GM12878 (cell line): ENCODE results near the gene MORN2. TPM values are rescaled to one million over a fixed set of nuclear protein-coding genes. Genes with fewer than 3 reads are reported as not detected.

ENCODE experiments used
- ATAC-seq: fragments of 200-7000 bp; cut with Tn5 transposase; 3 replicates; pipeline ENCODE4 v1.9.1; 2020; ENCODE audit warnings: mild to moderate bottlenecking, moderate library complexity
- BruUV-seq: library from RNA; stranded (reverse); fragments of 400-500 nt; replicated peaks from 2 replicates; lab custom pipeline; 2021; lab: Mats Ljungman, UMichigan
- CTCF ChIA-PET: fragments of 300-600 bp; sonication (Branson Sonifier 250); formaldehyde crosslinking; extraction: SDS; loops from one replicate; lab custom pipeline; 2021; ENCODE audit warnings: inconsistent platforms; lab: Yijun Ruan, JAX
- POLR2A ChIA-PET: fragments of 350-600 bp; formaldehyde crosslinking; extraction: SDS; loops from one replicate; lab custom pipeline; 2021; ENCODE audit warnings: inconsistent platforms; lab: Charles Lee
- RAD21 ChIA-PET: fragments of 300-600 bp; sonication (Branson Sonifier 250); formaldehyde crosslinking; loops from one replicate; lab custom pipeline; 2023; ENCODE audit warnings: antibody characterized with exemption; ENCODE audit not compliant: unreplicated experiment; lab: Charles Lee
- SMC1A ChIA-PET: fragments of 300-600 bp; sonication (Branson Sonifier 250); formaldehyde crosslinking; loops from one replicate; lab custom pipeline; 2023; ENCODE audit not compliant: unreplicated experiment, uncharacterized antibody; lab: Charles Lee
- DNase-seq: peaks from one replicate; pipeline ENCODE4 v3.0.0-alpha.2; 2011; ENCODE audit warnings: low read depth, low spot score
- FAIRE-seq: peaks from 3 replicates; lab custom pipeline; 2011; peaks lifted over from hg19 to GRCh38; lab: Jason Lieb, UNC
- H2AFZ ChIP-seq: 2 replicates; pipeline ENCODE4 v1.6.0; 2011; ENCODE audit warnings: low read depth, low read length, control low read depth; ENCODE audit not compliant: control insufficient read depth
- H3K27ac ChIP-seq: 2 replicates; pipeline ENCODE4 v1.5.1; 2011; ENCODE audit warnings: control low read depth; ENCODE audit not compliant: control insufficient read depth, insufficient read depth
- H3K27me3 ChIP-seq, 2 experiments: replicated peaks in 1 of 2; 2 replicates each; pipeline versions ENCODE4 v1.6.0 to v1.6.1; 2011; ENCODE audit warnings: low read length in 1 of 2; ENCODE audit not compliant: control insufficient read depth in 2 of 2, insufficient read depth in 2 of 2
- H3K36me3 ChIP-seq, 2 experiments: 2 replicates each; pipeline ENCODE4 v1.5.1; 2011; ENCODE audit warnings: low read length in 1 of 2; ENCODE audit not compliant: control insufficient read depth in 2 of 2, insufficient read depth in 2 of 2
- H3K4me1 ChIP-seq: 2 replicates; pipeline ENCODE4 v1.6.1; 2011; ENCODE audit warnings: mild to moderate bottlenecking, low read length, moderate library complexity, mixed read lengths; ENCODE audit not compliant: control insufficient read depth, insufficient read depth
- H3K4me2 ChIP-seq: 2 replicates; pipeline ENCODE4 v1.6.0; 2011; ENCODE audit warnings: control low read depth; ENCODE audit not compliant: control insufficient read depth, insufficient read depth
- H3K4me3 ChIP-seq: fragments of 200-600 bp; sonication (generic); 2 replicates; pipeline ENCODE4 v1.5.1; 2016
- H3K79me2 ChIP-seq: 2 replicates; pipeline ENCODE4 v1.6.0; 2011; ENCODE audit warnings: low read length; ENCODE audit not compliant: control insufficient read depth, insufficient read depth
- H3K9ac ChIP-seq: 2 replicates; pipeline ENCODE4 v1.8.0; 2011; ENCODE audit warnings: low read length, control low read depth, mixed read lengths; ENCODE audit not compliant: control insufficient read depth, insufficient read depth
- H3K9me3 ChIP-seq: replicated peaks from 3 replicates; pipeline ENCODE4 v1.5.1; 2011; ENCODE audit warnings: mild to moderate bottlenecking, low read length; ENCODE audit not compliant: control insufficient read depth, insufficient read depth
- H4K20me1 ChIP-seq: 2 replicates; pipeline ENCODE4 v1.6.0; 2011; ENCODE audit not compliant: control insufficient read depth, insufficient read depth
- ATF7 ChIP-seq: fragments of 450-650 bp; IDR thresholded peaks from 2 replicates; pipeline ENCODE4 v1.6.1; 2016; ENCODE audit warnings: low read depth, mild to moderate bottlenecking
- BHLHE40 ChIP-seq, 2 experiments: fragments of 450-650 bp in 1 of 2; IDR thresholded peaks; 2 replicates each; pipeline ENCODE4 v1.6.1; 2011 to 2017; ENCODE audit warnings: low read depth in 2 of 2, borderline replicate concordance in 1 of 2, improper control_type of control experiment in 1 of 2, low read length in 1 of 2, mild to moderate bottlenecking in 1 of 2
- FOXK2 ChIP-seq: fragments of 450-650 bp; IDR thresholded peaks from 2 replicates; pipeline ENCODE4 v1.6.1; 2017; ENCODE audit warnings: mild to moderate bottlenecking, moderate library complexity
- KDM1A ChIP-seq: fragments of 200-600 bp; sonication (generic); IDR thresholded peaks from 2 replicates; pipeline ENCODE4 v1.6.1; 2016; ENCODE audit warnings: borderline replicate concordance
- NFYB ChIP-seq: IDR thresholded peaks from 2 replicates; pipeline ENCODE4 v1.6.1; 2011; ENCODE audit warnings: low read depth, mild to moderate bottlenecking, low read length, improper control_type of control experiment, moderate library complexity; ENCODE audit not compliant: insufficient read depth
- NR2F1 ChIP-seq: fragments of 450-650 bp; conservative IDR thresholded peaks from 2 replicates; pipeline ENCODE4 v1.6.1; 2017; ENCODE audit warnings: mild to moderate bottlenecking
- SIN3A ChIP-seq: IDR thresholded peaks from 2 replicates; pipeline ENCODE4 v1.6.1; 2012; ENCODE audit warnings: low read depth, low read length, improper control_type of control experiment
- SMAD1 ChIP-seq: fragments of 450-650 bp; IDR thresholded peaks from 2 replicates; pipeline ENCODE4 v1.6.1; 2018; ENCODE audit warnings: mild to moderate bottlenecking, low read depth; ENCODE audit not compliant: partially characterized antibody
- WRNIP1 ChIP-seq: IDR thresholded peaks from 2 replicates; pipeline ENCODE4 v1.6.1; 2011; ENCODE audit warnings: low read depth, low read length, improper control_type of control experiment, borderline replicate concordance
- ZNF384 ChIP-seq: IDR thresholded peaks from 2 replicates; pipeline ENCODE4 v1.6.1; 2012; ENCODE audit warnings: low read depth, mild to moderate bottlenecking, low read length, improper control_type of control experiment, borderline replicate concordance
- ZSCAN29 ChIP-seq: fragments of 450-650 bp; IDR thresholded peaks from 2 replicates; pipeline ENCODE4 v1.6.1; 2017; ENCODE audit warnings: mild to moderate bottlenecking, moderate library complexity
- WGBS: methylation state at CpG from one replicate; pipeline ENCODE4 v1.1.6; 2016; ENCODE audit warnings: low lambda C conversion rate; ENCODE audit not compliant: insufficient replicate concordance, insufficient coverage; ENCODE audit errors: missing lambda C conversion rate; 5-methylcytosine and 5-hydroxymethylcytosine counted together
- in situ Hi-C: fragments of 300-500 bp; cut with MboI; formaldehyde crosslinking; loops from 9 replicates; pipeline ENCODE4 v1.14.3; 2018; ENCODE audit warnings: mixed read lengths
- intact Hi-C: fragments of 100-400 bp; cut with micrococcal nuclease; formaldehyde crosslinking; loops from one replicate; pipeline ENCODE4 v1.14.2; 2022; ENCODE audit not compliant: unreplicated experiment
- polyA plus RNA-seq, 11 experiments: library from polyadenylated mRNA; depleted of rRNA in 4 of 11; unstranded in 6 of 11; stranded (reverse) in 5 of 11; fragments of >200 nt; fragmentation: Nextera tagmentation in 4 of 11; fragmentation: Illumina TruSeq in 1 of 11; extraction: Ambion mirVana in 4 of 11; extraction: Trizol in 1 of 11; gene quantifications; 1 replicate in 1 of 11; 2 replicates in 10 of 11; pipeline versions ENCODE4 v1.2.1 to v1.2.3, GENCODE V29; 2011 to 2016; ENCODE audit warnings: inconsistent platforms in 2 of 11, missing spikeins in 2 of 11, low read depth in 1 of 11
- total RNA-seq, 4 experiments: library from RNA; depleted of rRNA in 3 of 4; stranded (reverse); fragments of >200 nt in 3 of 4; fragmentation: Illumina TruSeq in 1 of 4; extraction: Trizol in 1 of 4; gene quantifications; 2 replicates each; pipeline versions ENCODE4 v1.2.1 to v1.2.3, GENCODE V29; 2013 to 2021
- TF ChIP-seq, protein P1 (sequence below): IDR thresholded peaks from 2 replicates; pipeline ENCODE4 v1.6.1; 2011; ENCODE audit warnings: borderline replicate concordance, low read depth, mild to moderate bottlenecking, moderate library complexity, low read length; ENCODE audit not compliant: insufficient read depth, poor library complexity, severe bottlenecking
- TF ChIP-seq, protein P2 (sequence below): fragments of 450-650 bp; IDR thresholded peaks from 2 replicates; pipeline ENCODE4 v1.6.1; 2017; ENCODE audit warnings: borderline replicate concordance

The MORN2 gene
- total and polyA plus RNA-seq, 10 of the 15 experiments (the other 5 are each of a cell fraction or from before 2014, with no cell fraction given), result 2.3 to 26.9 (median 8.0) TPM

DNA sequence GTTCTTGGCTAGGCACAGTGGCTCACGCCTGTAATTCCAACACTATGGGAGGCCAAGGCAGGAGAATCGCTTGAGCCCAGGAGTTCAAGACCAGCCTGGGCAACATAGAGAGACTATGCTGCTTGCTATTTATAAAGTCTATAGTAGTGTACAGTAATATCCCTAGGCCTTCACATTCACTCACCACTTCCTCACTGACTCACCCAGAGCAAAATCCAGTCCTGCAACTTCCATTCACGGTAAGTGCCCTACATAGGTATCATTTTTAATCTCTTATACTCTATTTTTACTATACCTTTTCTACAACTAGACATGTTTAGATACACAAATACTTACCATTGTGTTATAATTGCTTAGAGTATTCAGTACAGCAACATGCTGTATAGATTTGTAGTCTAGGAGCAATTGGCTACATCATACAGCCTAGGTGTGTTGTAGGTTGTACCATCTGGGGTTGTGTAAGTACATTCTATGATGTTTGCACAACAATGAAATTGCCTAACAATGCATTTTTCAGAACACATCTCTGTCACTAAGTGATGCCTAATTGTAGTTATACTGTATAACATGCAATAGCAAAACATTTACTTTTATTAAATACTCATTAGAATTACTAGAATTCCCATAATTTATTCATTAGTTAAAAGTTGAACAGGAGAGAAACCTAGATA lies 8.9 kb upstream of the MORN2 start:
- ChIA-PET RAD21 (no interaction called here), CTCF (no interaction called here), POLR2A (no interaction called here), SMC1A (no interaction called here)
- DNase-seq (no peak), FAIRE-seq (no peak), ATAC-seq (no peak)
- Histone ChIP-seq H3K4me1 (no peaks in the 10 kb centered on the region), H3K27me3 (no peaks in the 10 kb centered on the region), H3K79me2 (no peaks in the 10 kb centered on the region), H3K4me2 (no peak overlapping the region), H3K9me3 (peaks cover 1% of the 10 kb centered on the region; the same call in 2 of the 3 replicates), H3K27ac (no peak overlapping the region), H3K9ac (no peak overlapping the region), H3K4me3 (no peak overlapping the region), H2AFZ (no peak overlapping the region), H3K36me3 (no peaks in the 10 kb centered on the region; a peak in 2 of 4 replicates), H4K20me1 (no peaks in the 10 kb centered on the region)
- intact Hi-C loops (no loop called here), in situ Hi-C loops (no loop called here)
- TF ChIP-seq, protein P1, sequence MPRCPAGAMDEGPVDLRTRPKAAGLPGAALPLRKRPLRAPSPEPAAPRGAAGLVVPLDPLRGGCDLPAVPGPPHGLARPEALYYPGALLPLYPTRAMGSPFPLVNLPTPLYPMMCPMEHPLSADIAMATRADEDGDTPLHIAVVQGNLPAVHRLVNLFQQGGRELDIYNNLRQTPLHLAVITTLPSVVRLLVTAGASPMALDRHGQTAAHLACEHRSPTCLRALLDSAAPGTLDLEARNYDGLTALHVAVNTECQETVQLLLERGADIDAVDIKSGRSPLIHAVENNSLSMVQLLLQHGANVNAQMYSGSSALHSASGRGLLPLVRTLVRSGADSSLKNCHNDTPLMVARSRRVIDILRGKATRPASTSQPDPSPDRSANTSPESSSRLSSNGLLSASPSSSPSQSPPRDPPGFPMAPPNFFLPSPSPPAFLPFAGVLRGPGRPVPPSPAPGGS, result no peak
- TF ChIP-seq SMAD1, result no peak
- WGBS, result 78% methylated on average over 3 of the region's 3 CpGs
- no TSS peak for BruUV-seq

DNA sequence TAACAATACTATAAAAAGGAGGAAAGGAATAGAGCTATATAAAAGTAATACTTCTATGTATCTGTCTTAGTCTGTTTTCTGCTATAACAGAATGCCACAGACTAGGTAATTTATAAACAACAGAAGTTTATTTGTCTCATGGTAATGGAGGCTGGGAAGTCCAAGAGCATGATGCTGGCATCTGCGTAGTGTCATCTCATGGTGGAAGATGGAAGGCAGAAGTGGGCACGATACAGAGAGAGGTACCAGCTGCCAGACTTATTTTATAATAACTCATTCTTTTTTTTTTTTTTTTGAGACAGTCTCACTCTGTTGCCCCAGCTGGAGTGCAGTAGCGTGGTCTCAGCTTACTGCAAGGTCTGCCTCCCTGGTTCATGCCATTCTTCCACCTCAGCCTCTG lies 4.3 kb upstream of the MORN2 start:
- DNase-seq (no peak), FAIRE-seq (no peak), ATAC-seq (no peak)
- intact Hi-C loops, result no loop called here
- no TSS peak for BruUV-seq
- H3K4me3 ChIP-seq, result no peak overlapping the region
- H3K27me3 ChIP-seq, result no peaks in the 10 kb centered on the region
- WGBS, result 53% methylated on average over 3 of the region's 3 CpGs
- no peaks in the 10 kb centered on the region; a peak in 1 of 4 replicates for H3K36me3 ChIP-seq
- ChIA-PET RAD21 (interaction anchor here (0.9 kb wide), 1 partner anchor 245 kb away, joined by 3 read pairs; no protein-coding TSS in a partner anchor), CTCF (no interaction called here), POLR2A (interaction anchor here (0.5 kb wide), 1 partner anchor 117 kb away, joined by 3 read pairs; no protein-coding TSS in a partner anchor), SMC1A (interaction anchor here (0.6 kb wide), 1 partner anchor 383 kb away, joined by 4 read pairs; no protein-coding TSS in a partner anchor)
- H3K4me1 ChIP-seq, result no peaks in the 10 kb centered on the region
- peaks cover 1% of the 10 kb centered on the region; the same call in 2 of the 3 replicates for H3K9me3 ChIP-seq
- H3K4me2 ChIP-seq, result no peak overlapping the region
- H4K20me1 ChIP-seq, result no peaks in the 10 kb centered on the region
- H3K9ac ChIP-seq, result no peak overlapping the region
- in situ Hi-C loops, result no loop called here
- no peak overlapping the region for H3K27ac ChIP-seq
- H2AFZ ChIP-seq, result no peak overlapping the region
- no peak for TF ChIP-seq NR2F1
- TF ChIP-seq BHLHE40 (IDR thresholded peaks at IDR 0.05; ENCODE audit: borderline replicate concordance in 1 of 2, low read depth in 2 of 2, low read length in 1 of 2), result no peak
- no peak for TF ChIP-seq NFYB
- TF ChIP-seq ATF7, result no peak
- no peak for TF ChIP-seq ZSCAN29
- TF ChIP-seq WRNIP1, result no peak
- TF ChIP-seq KDM1A, result no peak
- TF ChIP-seq, protein P2, sequence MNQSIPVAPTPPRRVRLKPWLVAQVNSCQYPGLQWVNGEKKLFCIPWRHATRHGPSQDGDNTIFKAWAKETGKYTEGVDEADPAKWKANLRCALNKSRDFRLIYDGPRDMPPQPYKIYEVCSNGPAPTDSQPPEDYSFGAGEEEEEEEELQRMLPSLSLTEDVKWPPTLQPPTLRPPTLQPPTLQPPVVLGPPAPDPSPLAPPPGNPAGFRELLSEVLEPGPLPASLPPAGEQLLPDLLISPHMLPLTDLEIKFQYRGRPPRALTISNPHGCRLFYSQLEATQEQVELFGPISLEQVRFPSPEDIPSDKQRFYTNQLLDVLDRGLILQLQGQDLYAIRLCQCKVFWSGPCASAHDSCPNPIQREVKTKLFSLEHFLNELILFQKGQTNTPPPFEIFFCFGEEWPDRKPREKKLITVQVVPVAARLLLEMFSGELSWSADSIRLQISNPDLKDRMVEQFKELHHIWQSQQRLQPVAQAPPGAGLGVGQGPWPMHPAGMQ, result no peak
- TF ChIP-seq FOXK2, result no peak
- no peak for TF ChIP-seq ZNF384
- no peak for TF ChIP-seq SIN3A
- peaks cover 7% of the 10 kb centered on the region for H3K79me2 ChIP-seq
